Breast epithelium (tissue), 3 donors: ENCODE data around the gene ZNF583.

Experiments used
- CTCF ChIP-seq, 3 donors: fragments of 450-650 bp; IDR thresholded peaks; one replicate each; pipeline ENCODE4 v1.5.1; 2016 to 2017; ENCODE audit warnings: antibody characterized with exemption in 3 of 3, mild to moderate bottlenecking in 3 of 3, moderate library complexity in 3 of 3
- POLR2A ChIP-seq: fragments of 450-650 bp; IDR thresholded peaks from one replicate; pipeline ENCODE4 v1.6.1; 2016; ENCODE audit warnings: antibody characterized with exemption, mild to moderate bottlenecking, moderate library complexity
- POLR2AphosphoS5 ChIP-seq, 3 donors: sonication (generic); formaldehyde crosslinking; IDR thresholded peaks; one replicate each; pipeline ENCODE4 v1.6.1; 2017; ENCODE audit warnings: antibody characterized with exemption in 3 of 3

GRCh38 chr19:56476093-56476492 lies 72.0 kb downstream of the ZNF583 start:
- TF ChIP-seq CTCF (IDR thresholded peaks at IDR 0.05) = no peak
- TF ChIP-seq POLR2AphosphoS5 (IDR thresholded peaks at IDR 0.05) = no peak
- TF ChIP-seq POLR2A = no peak
